HG03432 (cell line): Measurements from ENCODE around the gene NLGN2.

ENCODE experiments used
- ATAC-seq: cut with Tn5 transposase; IDR thresholded peaks from one replicate; pipeline ENCODE4 v1.9.1; 2021; ENCODE audit warnings: mild to moderate bottlenecking, moderate library complexity; ENCODE audit not compliant: unreplicated experiment

NLGN2 gene

DNA sequence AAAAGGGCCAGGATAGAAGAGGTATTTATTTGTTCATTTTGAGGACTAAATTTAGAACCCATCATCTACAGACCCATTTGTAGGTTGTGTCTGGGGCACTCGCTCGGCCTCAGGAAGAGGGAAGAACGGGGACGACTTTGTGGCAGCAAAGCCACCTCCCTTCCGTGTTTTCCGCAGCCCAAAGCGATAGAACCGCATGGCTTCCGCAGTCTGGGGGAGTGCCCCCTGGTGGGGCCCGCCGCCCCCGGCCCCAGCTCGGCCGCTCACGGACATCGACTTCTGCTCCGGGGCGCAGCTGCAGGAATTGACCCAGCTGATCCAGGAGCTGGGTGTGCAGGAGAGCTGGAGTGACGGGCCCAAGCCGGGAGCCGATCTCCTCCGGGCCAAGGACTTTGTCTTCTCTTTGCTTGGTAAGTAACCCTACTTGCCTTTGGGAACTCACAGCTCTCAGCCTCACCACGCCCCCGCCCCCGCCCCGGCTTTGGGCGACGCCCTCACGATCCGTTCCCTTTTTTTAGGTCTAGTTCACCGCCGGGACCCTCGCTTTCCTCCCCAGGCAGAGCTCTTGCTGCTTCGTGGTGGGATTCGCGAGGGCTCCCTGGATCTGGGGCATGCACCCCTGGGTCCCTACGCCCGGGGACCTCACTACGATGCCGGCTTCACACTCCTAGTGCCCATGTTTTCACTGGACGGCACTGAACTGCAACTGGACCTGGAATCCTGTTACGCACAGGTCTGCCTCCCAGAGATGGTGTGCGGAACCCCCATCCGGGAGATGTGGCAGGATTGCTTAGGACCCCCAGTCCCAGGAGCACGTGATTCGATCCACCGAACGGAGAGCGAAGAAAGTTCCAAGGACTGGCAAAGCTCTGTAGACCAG, 28.3 kb downstream of the NLGN2 start:
- ATAC-seq: peak; percentile 23

DNA sequence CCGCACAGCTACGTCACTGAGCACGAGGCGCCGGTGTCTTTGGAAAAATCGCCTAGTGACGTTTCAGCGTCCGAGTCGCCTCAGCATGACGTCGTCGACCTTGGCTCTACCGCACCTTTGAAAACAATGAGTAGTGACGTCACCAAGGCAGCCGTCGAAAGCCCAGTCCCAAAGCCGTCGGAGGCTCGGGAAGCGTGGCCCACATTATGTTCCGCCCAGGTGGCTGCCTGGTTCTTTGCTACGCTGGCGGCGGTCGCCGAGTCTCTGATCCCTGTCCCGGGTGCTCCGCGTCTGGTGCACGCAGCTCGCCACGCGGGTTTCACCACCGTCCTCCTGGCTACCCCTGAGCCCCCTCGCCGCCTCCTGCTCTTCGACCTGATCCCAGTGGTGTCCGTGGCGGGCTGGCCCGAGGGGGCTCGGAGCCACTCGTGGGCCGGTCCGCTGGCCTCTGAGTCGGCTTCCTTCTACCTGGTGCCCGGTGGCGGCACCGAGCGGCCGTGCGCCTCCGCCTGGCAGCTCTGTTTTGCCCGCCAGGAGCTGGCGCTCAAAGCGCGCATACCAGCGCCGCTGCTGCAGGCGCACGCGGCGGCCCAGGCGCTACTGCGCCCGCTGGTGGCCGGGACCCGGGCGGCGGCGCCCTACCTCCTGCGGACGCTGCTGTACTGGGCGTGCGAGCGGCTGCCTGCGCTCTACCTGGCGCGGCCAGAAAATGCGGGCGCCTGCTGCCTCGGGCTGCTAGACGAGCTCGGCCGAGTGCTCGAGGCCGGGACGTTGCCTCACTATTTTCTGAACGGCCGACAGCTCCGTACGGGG, 29.1 kb downstream of the NLGN2 start:
- ATAC-seq: no peak

DNA sequence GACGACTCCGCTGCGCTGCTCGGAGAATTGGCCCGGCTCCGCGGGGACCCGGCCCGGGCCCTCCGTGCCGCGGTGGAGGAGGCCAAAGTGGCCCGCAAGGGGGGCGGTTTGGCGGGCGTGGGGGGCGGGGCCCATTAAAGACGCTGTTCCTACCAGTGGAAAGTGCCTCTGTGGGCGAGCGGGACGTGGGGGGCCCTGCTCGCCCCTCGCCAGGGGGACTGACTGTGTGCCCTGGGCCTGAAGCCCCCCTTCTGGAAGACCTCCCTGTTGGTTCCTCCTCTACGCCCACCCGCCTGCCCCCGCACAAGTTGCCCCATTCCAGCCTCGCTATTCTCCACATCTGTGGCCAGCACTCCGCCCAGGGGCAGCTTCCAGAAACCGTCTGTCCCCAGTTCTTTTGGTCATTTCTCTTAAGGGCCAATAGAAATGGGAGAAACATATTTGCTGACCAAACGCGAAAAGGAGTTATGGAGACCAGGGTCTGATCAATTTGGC, 29.8 kb downstream of the NLGN2 start:
- no peak for ATAC-seq

DNA sequence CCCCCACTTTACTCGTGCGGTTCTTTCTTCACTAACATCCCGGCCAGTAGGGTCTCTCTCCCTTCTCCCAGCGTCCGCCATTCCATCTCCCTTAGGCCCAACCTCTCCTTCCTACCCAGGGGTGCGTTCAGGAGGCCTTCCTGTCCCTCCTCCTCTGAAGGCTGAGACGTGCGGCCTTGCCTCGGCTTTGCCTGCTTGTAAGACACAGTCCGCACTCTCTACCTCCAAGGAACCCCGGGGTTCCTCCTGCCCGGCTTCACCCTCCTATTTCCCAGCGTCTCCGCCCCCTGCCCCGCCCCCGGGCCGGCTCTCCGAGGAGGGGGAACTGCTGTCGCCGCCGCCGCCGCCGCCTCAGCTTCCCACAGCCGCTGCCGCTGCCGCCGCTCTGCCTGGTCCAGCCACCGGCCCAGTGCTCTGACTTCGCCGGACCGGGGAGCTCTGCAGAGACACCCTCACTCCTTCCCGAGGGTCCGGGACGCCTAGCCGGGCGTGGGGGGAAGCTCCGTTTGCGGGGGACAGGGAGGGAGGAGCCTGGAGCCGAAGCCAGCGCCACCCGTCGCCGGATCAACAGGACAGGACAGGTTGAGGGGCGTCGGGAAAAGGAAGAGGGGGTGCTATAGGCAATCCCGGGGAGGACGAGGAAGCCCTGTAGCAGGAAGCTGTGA, 30.4 kb downstream of the NLGN2 start:
- no peak for ATAC-seq

DNA sequence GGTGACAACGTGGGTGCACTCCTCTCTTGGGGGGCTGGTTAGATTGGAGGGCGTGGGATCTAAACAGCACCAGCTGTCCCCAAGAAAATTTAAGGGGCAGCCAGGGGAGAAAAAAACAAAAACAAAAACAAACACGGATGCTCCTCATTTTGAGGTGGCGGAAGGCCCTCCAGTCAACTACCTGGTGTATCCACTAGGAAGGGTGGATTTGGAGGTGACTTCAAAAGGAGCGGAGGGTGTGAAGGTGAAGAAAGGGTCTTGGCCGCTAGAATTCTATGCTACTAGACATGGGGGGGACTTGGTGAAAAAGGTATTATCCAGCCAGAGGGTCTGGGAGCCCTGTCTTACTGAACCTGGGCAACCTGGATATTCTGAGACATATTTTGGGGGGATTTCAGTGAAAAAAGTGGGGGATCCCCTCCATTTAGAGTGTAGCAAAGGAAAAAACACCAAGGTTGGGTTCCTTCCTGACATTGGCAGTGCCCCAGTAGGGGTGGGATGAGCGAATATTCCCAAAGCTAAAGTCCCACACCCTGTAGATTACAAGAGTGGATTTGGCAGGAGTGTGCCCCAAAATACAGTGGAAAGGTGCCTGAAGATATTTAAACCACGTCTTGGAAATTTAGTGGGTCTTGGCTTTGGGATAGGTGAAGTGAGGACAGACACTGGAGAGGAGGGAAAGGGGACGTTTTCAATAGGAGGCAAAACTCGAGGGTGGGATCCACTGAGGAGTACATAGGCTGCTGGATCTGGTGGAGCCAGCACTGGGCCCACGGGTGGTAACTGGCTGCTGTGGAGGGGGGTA, 31.2 kb downstream of the NLGN2 start:
- no peak for ATAC-seq

DNA sequence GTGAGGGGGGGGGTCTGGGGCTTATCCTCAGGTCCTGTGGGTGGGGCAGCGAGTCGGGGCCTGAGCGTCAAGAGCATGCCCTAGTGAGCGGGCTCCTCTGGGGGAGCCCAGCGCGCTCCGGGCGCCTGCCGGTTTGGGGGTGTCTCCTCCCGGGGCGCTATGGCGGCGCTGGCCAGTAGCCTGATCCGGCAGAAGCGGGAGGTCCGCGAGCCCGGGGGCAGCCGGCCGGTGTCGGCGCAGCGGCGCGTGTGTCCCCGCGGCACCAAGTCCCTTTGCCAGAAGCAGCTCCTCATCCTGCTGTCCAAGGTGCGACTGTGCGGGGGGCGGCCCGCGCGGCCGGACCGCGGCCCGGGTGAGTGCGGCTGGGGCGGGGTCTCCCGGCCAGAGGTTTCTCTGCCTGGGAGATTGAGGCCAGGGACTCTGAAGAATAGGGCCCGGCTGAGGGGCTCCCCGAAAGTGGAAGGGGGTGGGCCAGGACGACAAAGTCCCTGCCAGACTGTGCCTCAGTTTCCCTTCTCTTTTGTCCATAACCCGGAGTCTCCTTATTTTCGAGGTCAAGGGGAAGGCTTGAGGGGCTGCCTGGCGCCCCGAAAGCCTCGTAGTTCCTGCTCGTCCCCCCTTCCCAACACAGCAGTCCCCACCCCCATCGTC, 31.9 kb downstream of the NLGN2 start, which contains the start of gene FGF11:
TSS of gene FGF11 (plus strand) at position 51 of the 651 bp plus-strand sequence. CDS start at position 160, 109 bp downstream.
- ATAC-seq: no peak

DNA sequence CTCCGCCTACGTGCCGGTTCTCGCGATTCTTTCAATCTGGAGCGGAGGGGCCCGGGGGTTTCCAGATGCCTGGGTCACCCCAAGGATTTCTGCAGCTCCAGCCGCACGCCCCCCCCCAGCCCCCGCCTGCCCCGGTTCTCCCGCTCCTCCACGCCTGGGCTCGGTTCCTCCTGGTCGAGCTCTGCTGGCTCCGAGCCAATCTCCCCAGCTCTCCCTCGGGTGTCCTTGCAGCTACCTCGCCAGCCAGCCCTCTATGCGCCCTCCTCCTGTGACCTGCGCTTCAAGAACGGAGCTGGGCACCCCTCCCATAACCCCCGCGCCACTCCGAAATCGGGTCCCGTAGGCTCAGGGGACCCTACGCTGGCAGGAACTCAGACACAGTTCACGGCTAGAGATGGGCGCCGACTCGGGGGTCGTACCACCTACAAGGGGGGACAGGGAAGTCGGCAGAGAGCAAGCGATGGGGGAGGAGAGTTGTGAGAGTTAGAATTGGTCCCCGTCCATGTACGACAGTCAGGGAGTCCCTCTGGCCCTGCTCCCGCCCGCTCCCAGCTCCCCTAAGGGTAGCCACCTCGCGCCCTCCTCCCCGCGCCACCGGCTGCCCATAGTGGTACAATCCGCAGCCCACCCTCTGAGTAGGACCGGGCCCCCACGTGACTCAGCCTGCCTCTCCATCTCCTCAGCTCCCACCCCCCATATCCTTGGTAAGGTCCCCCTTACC, 32.6 kb downstream of the NLGN2 start:
- ATAC-seq: no peak

DNA sequence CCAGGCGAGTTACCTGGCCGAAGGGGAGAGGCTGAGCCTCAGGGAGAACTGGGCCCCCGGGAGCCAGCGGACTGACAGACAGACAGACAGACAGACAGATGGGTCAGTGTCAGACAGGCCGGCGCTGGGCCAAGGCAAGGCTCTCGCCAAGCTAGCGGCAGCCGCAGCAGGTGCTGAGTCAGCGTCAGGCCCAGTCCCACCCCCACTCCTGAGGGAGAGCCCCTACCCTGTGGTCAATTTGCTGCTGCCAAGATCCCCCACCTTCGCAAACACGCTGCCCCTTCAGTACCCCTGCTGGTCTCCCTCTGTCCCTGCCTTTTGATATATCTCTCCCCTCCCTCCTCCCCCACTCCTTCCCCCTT, 33.2 kb downstream of the NLGN2 start:
- ATAC-seq: no peak

DNA sequence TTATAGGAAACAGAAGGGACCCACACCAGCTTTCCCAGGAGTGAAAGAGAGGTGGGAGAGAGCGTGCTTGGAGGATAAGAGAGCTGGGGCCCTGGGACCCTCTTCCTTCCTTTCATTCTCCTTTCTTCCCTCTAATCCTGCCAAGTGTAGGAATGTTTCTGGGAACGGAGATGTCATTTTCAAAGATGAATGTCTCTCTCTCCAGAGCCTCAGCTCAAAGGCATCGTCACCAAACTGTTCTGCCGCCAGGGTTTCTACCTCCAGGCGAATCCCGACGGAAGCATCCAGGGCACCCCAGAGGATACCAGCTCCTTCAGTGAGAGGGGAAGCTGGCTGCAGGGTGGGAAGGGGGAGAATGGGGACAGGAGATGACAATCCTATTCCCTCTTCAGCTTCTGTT, 33.6 kb downstream of the NLGN2 start:
- ATAC-seq: no peak

DNA sequence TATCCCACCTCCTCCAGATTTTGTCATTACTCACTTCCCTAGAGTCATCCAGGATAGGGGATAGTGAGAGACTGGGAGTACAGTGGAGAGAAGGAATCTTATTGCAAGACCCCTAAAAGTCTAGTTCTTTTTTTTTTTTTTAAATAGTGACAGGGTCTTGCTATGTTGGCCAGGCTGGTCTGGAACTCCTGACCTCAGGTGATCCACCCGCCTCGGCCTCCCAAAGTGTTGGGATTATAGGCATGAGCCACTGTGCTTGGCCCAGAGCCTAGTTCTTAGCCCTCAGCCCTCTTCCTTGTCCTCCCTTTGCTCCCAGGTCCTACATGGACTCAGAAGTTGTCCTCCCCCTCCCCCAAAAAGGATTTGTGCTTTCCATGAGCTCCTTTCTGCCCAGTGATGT, 34.5 kb downstream of the NLGN2 start:
- no peak for ATAC-seq

DNA sequence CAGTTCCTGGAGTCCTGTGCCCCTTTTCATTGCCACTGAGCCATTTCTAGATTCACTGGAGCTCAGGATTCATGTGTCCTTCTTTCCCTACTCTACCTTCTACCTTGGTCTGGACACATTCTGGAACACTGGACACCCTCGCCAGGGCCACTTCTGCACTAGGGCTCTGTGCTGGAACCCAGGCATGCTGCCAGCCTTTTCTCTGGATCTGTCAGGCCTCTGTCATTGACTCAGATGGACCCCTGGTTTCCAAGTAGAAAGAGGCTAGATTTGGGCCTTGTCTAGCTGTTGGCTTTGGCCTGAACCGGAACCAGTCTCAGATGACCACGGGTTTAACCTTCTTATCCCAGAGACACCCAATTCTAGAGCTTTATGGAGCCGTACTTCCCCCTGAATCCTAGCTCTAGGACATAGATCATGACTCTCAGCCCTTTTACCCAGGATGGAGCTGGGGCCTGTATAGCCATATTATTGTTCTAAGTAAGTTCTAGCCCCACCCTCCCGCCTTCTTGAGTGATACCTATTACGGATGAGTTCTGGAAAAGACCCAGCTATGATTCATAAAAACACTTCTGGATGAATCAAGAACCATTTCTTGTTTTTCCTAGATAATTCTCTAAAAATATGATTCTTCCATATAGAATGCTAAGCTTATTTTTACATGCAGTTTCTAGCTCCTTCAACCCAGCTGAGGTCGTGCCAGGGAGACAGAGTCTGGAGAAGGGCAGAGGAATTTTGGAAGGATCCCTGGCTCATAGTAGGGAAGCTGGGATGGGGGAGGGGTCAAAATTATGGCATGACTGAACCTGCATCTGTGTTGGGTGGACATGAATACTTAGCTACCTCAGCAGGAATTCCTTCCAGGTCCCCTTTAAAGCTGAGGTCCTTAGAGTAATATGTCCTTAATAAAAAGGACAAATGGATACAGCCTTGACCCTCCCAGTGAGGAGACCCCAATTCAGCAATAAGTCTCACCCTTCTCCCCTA, 36.1 kb downstream of the NLGN2 start:
- no peak for ATAC-seq

DNA sequence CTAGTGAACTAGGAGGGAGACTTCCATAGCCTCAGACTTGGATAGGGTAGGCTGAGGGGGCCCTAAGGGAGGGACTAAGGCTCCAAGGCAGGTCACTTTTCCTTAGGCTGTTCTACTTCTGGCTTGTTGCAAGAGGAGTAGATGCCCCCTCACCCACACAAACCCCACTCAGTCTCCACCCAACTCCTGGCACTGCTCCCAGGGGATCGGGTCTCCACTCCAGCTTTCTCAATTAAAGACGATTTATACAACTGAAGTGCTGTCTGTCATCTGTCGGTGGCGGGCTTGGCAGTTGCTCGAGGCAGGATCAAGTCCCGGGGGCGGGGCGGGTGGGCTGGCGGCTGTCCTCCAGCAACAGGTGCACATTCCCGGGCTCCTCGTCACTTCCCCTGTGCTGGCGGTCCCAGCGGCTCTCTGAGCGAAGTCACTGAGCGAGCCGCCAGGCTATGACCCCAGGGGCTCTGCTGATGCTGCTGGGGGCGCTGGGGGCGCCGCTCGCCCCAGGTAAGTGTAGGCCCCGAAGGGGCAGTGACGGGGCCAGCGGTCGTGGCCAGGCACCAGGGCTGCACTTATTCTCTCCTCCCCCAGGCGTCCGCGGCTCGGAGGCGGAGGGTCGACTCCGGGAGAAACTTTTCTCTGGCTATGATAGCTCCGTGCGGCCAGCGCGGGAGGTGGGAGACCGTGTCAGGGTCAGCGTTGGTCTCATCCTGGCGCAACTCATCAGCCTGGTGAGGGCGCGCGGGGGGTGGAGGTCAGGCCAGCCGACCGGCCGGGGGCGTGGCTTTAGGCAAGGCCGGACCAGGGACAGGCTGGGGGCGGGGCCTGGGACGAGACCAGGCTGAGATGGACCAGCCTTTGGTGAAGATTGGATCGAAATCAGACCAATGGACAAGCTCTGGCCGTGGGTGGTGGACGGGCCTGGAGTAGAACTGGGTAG, 37.3 kb downstream of the NLGN2 start, which contains the start of gene CHRNB1:
TSS of gene CHRNB1 (plus strand) at position 380 of the 937 bp plus-strand sequence. CDS start at position 447, 67 bp downstream.
- no peak for ATAC-seq

DNA sequence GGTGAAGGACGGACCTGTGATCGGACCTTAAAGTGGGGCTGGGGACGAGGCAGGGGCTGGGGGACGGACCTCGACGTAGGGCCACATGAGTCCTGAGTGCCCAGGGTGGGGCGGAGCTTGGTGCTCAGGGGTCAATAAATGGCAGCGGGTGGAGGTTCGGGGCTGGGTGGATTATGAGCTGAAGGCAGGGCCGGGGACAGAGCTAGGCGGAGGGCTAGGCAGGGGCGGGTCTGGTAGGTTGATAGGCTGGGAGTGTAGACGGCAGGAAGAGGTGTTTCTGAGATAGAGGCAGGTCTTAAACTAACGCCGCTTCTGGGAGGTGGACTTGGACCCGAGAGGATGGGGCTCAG, 37.9 kb downstream of the NLGN2 start:
- no peak for ATAC-seq

DNA sequence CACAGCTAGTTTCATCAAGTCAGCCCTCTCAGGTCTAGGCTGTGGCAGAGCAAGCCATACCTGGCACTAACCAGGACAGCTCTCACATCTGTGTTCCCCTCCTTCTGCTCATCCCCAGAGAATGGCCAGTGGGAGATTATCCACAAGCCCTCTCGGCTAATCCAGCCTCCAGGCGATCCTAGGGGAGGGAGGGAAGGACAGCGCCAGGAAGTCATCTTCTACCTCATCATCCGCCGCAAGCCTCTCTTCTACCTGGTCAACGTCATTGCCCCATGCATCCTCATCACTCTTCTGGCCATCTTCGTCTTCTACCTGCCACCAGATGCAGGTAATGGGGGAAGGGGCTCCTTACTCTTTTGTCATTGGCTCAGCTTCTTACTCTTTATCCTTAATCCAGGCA, 40.8 kb downstream of the NLGN2 start:
- no peak for ATAC-seq

DNA sequence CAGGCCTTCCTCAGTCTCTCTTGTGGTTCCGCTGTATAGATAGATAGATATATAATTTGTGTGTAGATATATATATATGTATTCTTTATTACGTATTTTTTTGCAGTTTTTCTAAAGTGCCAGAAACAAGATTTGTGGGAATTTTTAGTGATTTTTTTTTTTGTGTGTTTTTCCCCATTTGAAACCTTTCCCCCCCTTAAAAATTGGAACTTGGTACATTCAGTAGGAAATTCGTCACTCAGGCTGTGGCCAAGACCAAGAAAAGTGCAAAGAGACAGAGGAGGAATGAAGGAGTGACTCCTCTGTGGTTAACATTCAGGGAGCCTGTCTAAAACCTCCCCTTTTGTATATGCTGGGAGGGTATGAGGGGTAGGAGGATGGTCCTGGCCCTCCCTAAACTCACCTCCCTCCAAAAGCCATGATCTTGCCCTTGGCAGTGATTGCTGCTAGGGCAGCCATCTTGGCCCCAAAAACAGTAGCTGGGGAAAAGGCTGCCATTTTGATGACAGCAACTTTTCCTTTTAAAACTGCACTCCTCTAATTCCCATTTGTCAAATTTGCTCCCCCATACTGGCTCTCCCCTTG, 52.4 kb downstream of the NLGN2 start:
- no peak for ATAC-seq

DNA sequence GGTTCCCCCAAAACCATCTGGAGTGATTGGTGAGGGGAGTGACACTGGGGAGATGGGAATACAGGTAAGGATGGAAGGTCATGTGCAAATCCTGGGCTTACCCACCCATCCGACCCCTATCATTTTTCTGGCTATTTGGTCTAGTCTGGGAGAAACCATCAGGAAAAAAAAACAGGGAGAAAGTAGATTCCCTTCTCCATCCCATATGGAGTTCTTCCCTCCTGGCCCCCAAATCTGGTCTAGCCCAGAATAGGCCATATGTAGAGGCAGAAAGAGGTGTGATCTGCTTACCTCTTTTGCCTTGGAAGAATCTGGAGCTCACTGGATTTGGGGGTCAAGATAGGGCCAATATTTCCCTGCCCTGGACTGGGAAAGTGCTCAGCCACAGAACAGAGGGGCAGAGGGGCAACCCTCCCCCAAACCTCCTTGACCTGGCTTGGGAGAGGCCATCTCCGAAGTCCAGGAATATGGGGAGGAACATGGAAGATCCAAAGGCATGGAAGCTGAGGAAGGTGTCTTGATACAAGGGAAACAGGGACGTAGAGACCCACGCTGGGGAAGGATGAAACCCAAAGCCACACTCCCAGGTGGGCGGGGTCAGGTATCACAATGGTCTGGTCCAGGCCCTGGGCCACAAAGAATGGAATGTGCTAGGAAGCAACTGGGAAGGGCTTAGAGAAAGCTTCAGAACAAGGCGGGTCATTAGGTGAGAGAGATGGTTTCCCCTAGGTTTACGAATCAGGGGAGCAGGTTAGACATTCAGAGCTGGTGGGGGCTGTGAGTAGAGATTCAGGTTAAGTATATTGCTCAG, 53.4 kb downstream of the NLGN2 start:
- no peak for ATAC-seq
